ENCODE results near the gene PCDHGA1. TPM values are rescaled to one million over a fixed set of nuclear protein-coding genes. Genes with fewer than 3 reads are reported as not detected.
A peak's percentile ranks its signal among the peaks of the same experiment; 100 is the strongest.

Gene PCDHGA1
- total RNA-seq, 1 donor from 2014 or later: 0.13 TPM

GRCh38 chr5:141521244-141521781 is 191.0 kb downstream of the PCDHGA1 start:
- Mint-ChIP-seq H3K27ac (ENCODE audit: unreplicated experiment) (peak overlapping the region; percentile 97), H3K9me3 (ENCODE audit: unreplicated experiment) (no peaks in the 10 kb centered on the region), H3K4me1 (ENCODE audit: unreplicated experiment) (peaks cover 96% of the 10 kb centered on the region), H3K4me3 (ENCODE audit: unreplicated experiment) (no peak overlapping the region), H3K27me3 (ENCODE audit: unreplicated experiment) (no peaks in the 10 kb centered on the region), H3K36me3 (ENCODE audit: unreplicated experiment) (peaks cover 12% of the 10 kb centered on the region)
- TF ChIP-seq CTCF (IDR thresholded peaks at IDR 0.05): no peak
- DNase-seq (ENCODE audit: extremely low spot score, unreplicated experiment): no peak

GRCh38 chr5:141522301-141522700 is 192.0 kb downstream of the PCDHGA1 start:
- Mint-ChIP-seq H3K4me1 (ENCODE audit: unreplicated experiment) (peaks cover 87% of the 10 kb centered on the region), H3K36me3 (ENCODE audit: unreplicated experiment) (peaks cover 10% of the 10 kb centered on the region), H3K27me3 (ENCODE audit: unreplicated experiment) (no peaks in the 10 kb centered on the region), H3K9me3 (ENCODE audit: unreplicated experiment) (no peaks in the 10 kb centered on the region), H3K4me3 (ENCODE audit: unreplicated experiment) (no peak overlapping the region), H3K27ac (ENCODE audit: unreplicated experiment) (peak overlapping the region; percentile 97)
- TF ChIP-seq CTCF (IDR thresholded peaks at IDR 0.05): no peak
- no peak for DNase-seq (ENCODE audit: extremely low spot score, unreplicated experiment)

GRCh38 chr5:141523991-141524390 is 193.7 kb downstream of the PCDHGA1 start:
- Mint-ChIP-seq H3K27ac (ENCODE audit: unreplicated experiment) (peak overlapping the region; percentile 97), H3K4me1 (ENCODE audit: unreplicated experiment) (peaks cover 77% of the 10 kb centered on the region), H3K36me3 (ENCODE audit: unreplicated experiment) (peaks cover 19% of the 10 kb centered on the region), H3K9me3 (ENCODE audit: unreplicated experiment) (no peaks in the 10 kb centered on the region), H3K27me3 (ENCODE audit: unreplicated experiment) (no peaks in the 10 kb centered on the region), H3K4me3 (ENCODE audit: unreplicated experiment) (no peak overlapping the region)
- DNase-seq (ENCODE audit: extremely low spot score, unreplicated experiment): peak; percentile 60
- TF ChIP-seq CTCF (IDR thresholded peaks at IDR 0.05): no peak

- Mint-ChIP-seq H3K27ac (ENCODE audit: unreplicated experiment) (peak overlapping the region; percentile 97), H3K9me3 (ENCODE audit: unreplicated experiment) (no peaks in the 10 kb centered on the region), H3K4me3 (ENCODE audit: unreplicated experiment) (peak overlapping the region; percentile 65), H3K36me3 (ENCODE audit: unreplicated experiment) (peaks cover 14% of the 10 kb centered on the region), H3K27me3 (ENCODE audit: unreplicated experiment) (no peaks in the 10 kb centered on the region), H3K4me1 (ENCODE audit: unreplicated experiment) (peaks cover 69% of the 10 kb centered on the region)
- peak; percentile 100 for TF ChIP-seq CTCF (IDR thresholded peaks at IDR 0.05)
- DNase-seq (ENCODE audit: extremely low spot score, unreplicated experiment): peak; percentile 96
Observed at GRCh38 chr5:141524604-141525597, 194.6 kb downstream of the PCDHGA1 start.

GRCh38 chr5:141525653-141526052 is 195.3 kb downstream of the PCDHGA1 start:
- Mint-ChIP-seq H3K36me3 (ENCODE audit: unreplicated experiment) (peaks cover 14% of the 10 kb centered on the region), H3K27ac (ENCODE audit: unreplicated experiment) (peak overlapping the region; percentile 97), H3K4me1 (ENCODE audit: unreplicated experiment) (peaks cover 61% of the 10 kb centered on the region), H3K27me3 (ENCODE audit: unreplicated experiment) (no peaks in the 10 kb centered on the region), H3K9me3 (ENCODE audit: unreplicated experiment) (no peaks in the 10 kb centered on the region), H3K4me3 (ENCODE audit: unreplicated experiment) (peak overlapping the region; percentile 65)
- TF ChIP-seq CTCF (IDR thresholded peaks at IDR 0.05): no peak
- DNase-seq (ENCODE audit: extremely low spot score, unreplicated experiment): peak; percentile 13

All from osteocyte (in vitro differentiated cells).